Measurements from ENCODE around the gene GPR162. TPM values are rescaled to one million over a fixed set of nuclear protein-coding genes. Genes with fewer than 3 reads are reported as not detected.
A peak's percentile ranks its signal among the peaks of the same experiment; 100 is the strongest.

GPR162 gene
- total RNA-seq, 1 experiment from 2014 or later, result 6.1 TPM

DNA sequence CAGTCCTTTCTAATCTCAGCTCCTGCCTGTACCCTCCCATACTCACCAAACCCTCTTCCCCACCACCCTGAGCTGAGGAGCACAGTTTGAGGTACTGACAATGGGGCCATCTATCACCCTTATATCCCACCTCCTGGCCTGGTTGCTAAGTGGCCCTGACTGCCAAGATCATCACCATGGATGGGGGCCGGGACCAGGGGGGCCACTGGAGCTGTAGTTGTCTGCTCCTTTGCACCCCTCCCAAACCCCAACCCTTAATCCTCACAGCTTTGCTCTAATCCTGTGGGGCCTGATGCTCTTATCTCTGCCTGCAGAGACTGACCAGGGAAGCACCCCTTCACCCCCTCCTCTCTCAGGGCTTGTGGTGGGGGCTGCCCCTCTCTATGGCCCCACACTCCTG, 18.7 kb downstream of the GPR162 start:
- Histone ChIP-seq H3K23ac (ENCODE audit: insufficient read length, low read depth, low read length) (no peak overlapping the region), H3K9ac (ENCODE audit: extremely low read depth, insufficient read length, low read length) (no peak overlapping the region), H3K14ac (ENCODE audit: insufficient read depth, low read length) (no peak overlapping the region), H3K4me2 (ENCODE audit: insufficient read depth, insufficient read length, low read length) (no peak overlapping the region), H3K79me2 (ENCODE audit: insufficient read depth, low read length) (no peaks in the 10 kb centered on the region), H3T11ph (ENCODE audit: low read length) (no peak overlapping the region), H3K4me1 (ENCODE audit: insufficient read depth, low read length) (no peaks in the 10 kb centered on the region), H4K91ac (ENCODE audit: insufficient read length, low read depth, low read length) (no peak overlapping the region), H3K27me3 (ENCODE audit: insufficient read depth, low read length) (no peaks in the 10 kb centered on the region), H4K8ac (replicated peaks; ENCODE audit: insufficient read length, low read depth, low read length) (no peak overlapping the region), H3K4ac (ENCODE audit: low read depth, low read length) (no peak overlapping the region), H2BK5ac (ENCODE audit: insufficient read length, low read length) (no peak overlapping the region), H2BK15ac (ENCODE audit: low read depth, low read length) (no peak overlapping the region), H2BK12ac (ENCODE audit: insufficient read length, low read depth, low read length) (no peak overlapping the region), H3K79me1 (ENCODE audit: insufficient read depth, low read depth, low read length, poor library complexity, severe bottlenecking) (no peaks in the 10 kb centered on the region), H3K18ac (ENCODE audit: insufficient read length, low read depth, low read length) (no peak overlapping the region), H3K27ac (ENCODE audit: insufficient read length, low read depth, low read length) (no peak overlapping the region), H2BK20ac (ENCODE audit: low read depth, low read length, poor library complexity, severe bottlenecking) (no peak overlapping the region), H3K56ac (ENCODE audit: insufficient read length, low read depth, low read length) (no peak overlapping the region), H4K5ac (ENCODE audit: insufficient read length, low read depth, low read length) (no peak overlapping the region), H3K9me3 (ENCODE audit: control insufficient read depth, low read depth, low read length) (no peaks in the 10 kb centered on the region), H2AFZ (ENCODE audit: low read length) (no peak overlapping the region), H3K23me2 (ENCODE audit: insufficient read length, low read depth, low read length, poor library complexity, severe bottlenecking) (no peaks in the 10 kb centered on the region), H2AK5ac (ENCODE audit: insufficient read length, low read length) (no peak overlapping the region), H4K20me1 (ENCODE audit: control insufficient read depth, insufficient read depth, insufficient read length) (no peaks in the 10 kb centered on the region), H2BK120ac (ENCODE audit: low read depth, low read length, poor library complexity, severe bottlenecking) (no peak overlapping the region)
- Mint-ChIP-seq H3K27me3 (ENCODE audit: low read depth) (no peaks in the 10 kb centered on the region), H3K9me3 (no peaks in the 10 kb centered on the region; a peak in 1 of 5 replicates), H3K4me3 (no peak overlapping the region), H3K27ac (peak overlapping the region in 2 of 3 experiments; percentile 39 to 67; a peak in 3 of 7 replicates), H3K4me1 (peaks cover 4 to 23% of the 10 kb centered on the region in 2 experiments; a peak in 3 of 4 replicates), H3K36me3 (ENCODE audit: insufficient read depth in 1 of 3, low read depth in 3 of 3) (peaks cover 29 to 72% (median 71%) of the 10 kb centered on the region in 3 experiments)
- TF ChIP-seq, protein P1, sequence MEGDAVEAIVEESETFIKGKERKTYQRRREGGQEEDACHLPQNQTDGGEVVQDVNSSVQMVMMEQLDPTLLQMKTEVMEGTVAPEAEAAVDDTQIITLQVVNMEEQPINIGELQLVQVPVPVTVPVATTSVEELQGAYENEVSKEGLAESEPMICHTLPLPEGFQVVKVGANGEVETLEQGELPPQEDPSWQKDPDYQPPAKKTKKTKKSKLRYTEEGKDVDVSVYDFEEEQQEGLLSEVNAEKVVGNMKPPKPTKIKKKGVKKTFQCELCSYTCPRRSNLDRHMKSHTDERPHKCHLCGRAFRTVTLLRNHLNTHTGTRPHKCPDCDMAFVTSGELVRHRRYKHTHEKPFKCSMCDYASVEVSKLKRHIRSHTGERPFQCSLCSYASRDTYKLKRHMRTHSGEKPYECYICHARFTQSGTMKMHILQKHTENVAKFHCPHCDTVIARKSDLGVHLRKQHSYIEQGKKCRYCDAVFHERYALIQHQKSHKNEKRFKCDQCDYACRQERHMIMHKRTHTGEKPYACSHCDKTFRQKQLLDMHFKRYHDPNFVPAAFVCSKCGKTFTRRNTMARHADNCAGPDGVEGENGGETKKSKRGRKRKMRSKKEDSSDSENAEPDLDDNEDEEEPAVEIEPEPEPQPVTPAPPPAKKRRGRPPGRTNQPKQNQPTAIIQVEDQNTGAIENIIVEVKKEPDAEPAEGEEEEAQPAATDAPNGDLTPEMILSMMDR (conservative IDR thresholded peaks at IDR 0.05), result no peak
- WGBS (ENCODE audit: extremely low coverage, insufficient read length, low lambda C conversion rate), result no CpG with 5 or more reads among the region's 1 CpG
- no peak for DNase-seq
